Esophagus muscularis mucosa (tissue), 3 donors: ENCODE measurements around the gene RAB6D.
"Not testable (repeated sequence)": the region's sequence is repeated elsewhere in the genome, so short reads cannot be mapped to it uniquely, and the experiment has no call there.

Source experiments
- POLR2AphosphoS5 ChIP-seq, 2 donors: sonication (generic); formaldehyde crosslinking; IDR thresholded peaks; one replicate each; pipeline ENCODE4 v1.6.1; 2017; ENCODE audit warnings: antibody characterized with exemption in 2 of 2
- TF ChIP-seq, protein P1 (sequence below), 3 experiments: fragments of 200-600 bp in 2 of 3; fragments of 450-650 bp in 1 of 3; sonication (generic) in 2 of 3; IDR thresholded peaks; one replicate each; pipeline ENCODE4 v1.5.1; 2017 to 2019; ENCODE audit warnings: antibody characterized with exemption in 3 of 3, mild to moderate bottlenecking in 2 of 3, moderate library complexity in 1 of 3

DNA sequence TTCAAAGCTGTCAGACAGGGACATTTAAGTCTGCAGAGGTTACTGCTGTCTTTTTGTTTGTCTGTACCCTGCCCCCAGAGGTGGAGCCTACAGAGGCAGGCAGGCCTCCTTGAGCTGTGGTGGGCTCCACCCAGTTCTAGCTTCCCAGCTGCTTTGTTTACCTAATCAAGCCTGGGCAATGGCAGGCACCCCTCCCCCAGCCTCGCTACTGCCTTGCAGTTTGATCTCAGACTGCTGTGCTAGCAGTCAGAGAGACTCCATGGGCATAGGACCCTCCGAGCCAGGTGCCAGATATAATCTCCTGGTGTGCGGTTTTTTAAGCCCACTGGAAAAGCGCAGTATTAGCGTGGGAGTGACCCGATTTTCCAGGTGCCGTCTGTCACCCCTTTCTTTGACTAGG is 16.9 kb downstream of the RAB6D start:
- TF ChIP-seq, protein P1, sequence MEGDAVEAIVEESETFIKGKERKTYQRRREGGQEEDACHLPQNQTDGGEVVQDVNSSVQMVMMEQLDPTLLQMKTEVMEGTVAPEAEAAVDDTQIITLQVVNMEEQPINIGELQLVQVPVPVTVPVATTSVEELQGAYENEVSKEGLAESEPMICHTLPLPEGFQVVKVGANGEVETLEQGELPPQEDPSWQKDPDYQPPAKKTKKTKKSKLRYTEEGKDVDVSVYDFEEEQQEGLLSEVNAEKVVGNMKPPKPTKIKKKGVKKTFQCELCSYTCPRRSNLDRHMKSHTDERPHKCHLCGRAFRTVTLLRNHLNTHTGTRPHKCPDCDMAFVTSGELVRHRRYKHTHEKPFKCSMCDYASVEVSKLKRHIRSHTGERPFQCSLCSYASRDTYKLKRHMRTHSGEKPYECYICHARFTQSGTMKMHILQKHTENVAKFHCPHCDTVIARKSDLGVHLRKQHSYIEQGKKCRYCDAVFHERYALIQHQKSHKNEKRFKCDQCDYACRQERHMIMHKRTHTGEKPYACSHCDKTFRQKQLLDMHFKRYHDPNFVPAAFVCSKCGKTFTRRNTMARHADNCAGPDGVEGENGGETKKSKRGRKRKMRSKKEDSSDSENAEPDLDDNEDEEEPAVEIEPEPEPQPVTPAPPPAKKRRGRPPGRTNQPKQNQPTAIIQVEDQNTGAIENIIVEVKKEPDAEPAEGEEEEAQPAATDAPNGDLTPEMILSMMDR (IDR thresholded peaks at IDR 0.05) = not testable (repeated sequence)
- not testable (repeated sequence) for TF ChIP-seq POLR2AphosphoS5 (IDR thresholded peaks at IDR 0.05)
